Measurements from ENCODE around the gene ZP3.

- no peak for TF ChIP-seq ZNF777 (CRISPR knock-in tag; IDR thresholded peaks at IDR 0.05)
- TF ChIP-seq FOXO4 (CRISPR knock-in tag; conservative IDR thresholded peaks at IDR 0.05) = no peak
- TF ChIP-seq SIX1 (CRISPR knock-in tag; IDR thresholded peaks at IDR 0.05; ENCODE audit: borderline replicate concordance) = no peak
- TF ChIP-seq ZFP62 (CRISPR knock-in tag; IDR thresholded peaks at IDR 0.05) = no peak
- no peak for TF ChIP-seq CTCF (CRISPR knock-in tag; IDR thresholded peaks at IDR 0.05)
- no peak for TF ChIP-seq ZNF513 (CRISPR knock-in tag; conservative IDR thresholded peaks at IDR 0.05)
- no peak for TF ChIP-seq SIN3A (IDR thresholded peaks at IDR 0.05; ENCODE audit: borderline replicate concordance, low read depth, low read length)
- no peak for TF ChIP-seq CBFB (CRISPR knock-in tag; IDR thresholded peaks at IDR 0.05)
- no peak for TF ChIP-seq ZBTB10 (CRISPR knock-in tag; IDR thresholded peaks at IDR 0.05; ENCODE audit: borderline replicate concordance)
- TF ChIP-seq ZNF234 (CRISPR knock-in tag; conservative IDR thresholded peaks at IDR 0.05) = no peak
Observed at GRCh38 chr7:76396864-76397263, 27.9 kb upstream of the ZP3 start.
